ENCODE data around the gene GHRHR.

DNA sequence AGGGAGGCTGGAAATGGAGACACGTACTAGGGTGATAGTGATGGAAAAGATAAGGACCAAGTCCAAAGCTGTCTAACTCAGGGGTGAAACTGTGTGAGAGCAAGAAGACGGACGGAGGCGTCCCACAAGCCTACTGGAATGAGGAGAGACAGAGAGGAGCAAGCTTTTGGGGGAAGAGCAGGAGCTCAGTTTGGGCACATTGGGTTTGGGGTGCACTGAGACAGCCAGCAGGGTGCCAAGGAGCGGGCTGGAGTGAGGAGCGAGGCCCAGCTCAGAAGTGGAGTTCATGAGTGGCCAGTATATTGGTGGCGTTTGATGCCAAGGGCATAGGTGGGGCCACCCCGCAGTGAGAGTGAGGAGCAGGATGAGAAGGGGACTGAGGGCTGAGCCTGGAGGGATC, 22.6 kb downstream of the GHRHR start:
- TF ChIP-seq POLR2A (IDR thresholded peaks at IDR 0.05; ENCODE audit: low read depth, low read length) (no peak), POLR2AphosphoS5 (IDR thresholded peaks at IDR 0.05; ENCODE audit: low read depth, low read length) (no peak)

All from GM12892 (cell line).